SK-MEL-5 (cell line): ENCODE data around the gene KLC3. TPM values are rescaled to one million over a fixed set of nuclear protein-coding genes. Genes with fewer than 3 reads are reported as not detected.

Experiments used
- DNase-seq: peaks from one replicate; pipeline ENCODE4 v3.0.0-alpha.2; 2016; ENCODE audit warnings: low read depth, low spot score
- in situ Hi-C: cut with HindIII; loops from 2 replicates; pipeline ENCODE4 v1.10.0; 2016; ENCODE audit warnings: low sequenced_read_pairs, high pct_unique_total_duplicates, low pct_unique_long_range_greater_than_20kb
- total RNA-seq: library from RNA; depleted of rRNA; stranded (reverse); fragments of >200 nt; shearing (Covaris generic); gene quantifications from 2 replicates; pipeline ENCODE4 v1.2.3, GENCODE V29; 2014

The KLC3 gene
- total RNA-seq, 1 experiment from 2014 or later: 1.3 TPM

DNA sequence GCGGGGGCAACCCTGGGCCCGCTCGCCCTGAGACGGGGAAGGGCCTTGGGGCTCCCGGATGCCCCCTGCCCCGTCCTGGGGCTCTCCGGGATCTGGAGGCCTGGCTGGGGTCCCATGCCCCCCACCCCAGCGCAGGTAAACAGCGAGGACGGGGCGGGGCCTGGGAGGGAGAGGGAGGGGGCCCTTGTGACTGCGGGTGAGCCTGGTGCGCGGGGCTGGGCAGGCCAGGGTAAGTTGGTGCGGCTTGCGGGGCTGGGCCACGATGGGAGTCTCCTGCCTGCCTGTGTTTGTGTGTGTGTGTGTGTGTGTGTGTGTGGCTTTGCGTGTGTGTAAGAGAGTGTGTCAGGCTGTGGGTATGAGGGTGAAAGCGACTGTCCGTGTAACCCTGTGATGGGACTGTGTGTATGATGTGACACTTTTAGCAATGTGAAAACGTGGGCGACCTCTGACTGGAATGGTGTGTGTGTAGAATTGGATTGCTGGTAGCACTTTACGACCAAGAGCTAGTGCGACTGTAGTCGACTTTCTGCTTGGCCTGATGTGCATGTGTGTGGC lies 426 bp downstream of the KLC3 start:
- DNase-seq: no peak
- in situ Hi-C loops: no loop called here

DNA sequence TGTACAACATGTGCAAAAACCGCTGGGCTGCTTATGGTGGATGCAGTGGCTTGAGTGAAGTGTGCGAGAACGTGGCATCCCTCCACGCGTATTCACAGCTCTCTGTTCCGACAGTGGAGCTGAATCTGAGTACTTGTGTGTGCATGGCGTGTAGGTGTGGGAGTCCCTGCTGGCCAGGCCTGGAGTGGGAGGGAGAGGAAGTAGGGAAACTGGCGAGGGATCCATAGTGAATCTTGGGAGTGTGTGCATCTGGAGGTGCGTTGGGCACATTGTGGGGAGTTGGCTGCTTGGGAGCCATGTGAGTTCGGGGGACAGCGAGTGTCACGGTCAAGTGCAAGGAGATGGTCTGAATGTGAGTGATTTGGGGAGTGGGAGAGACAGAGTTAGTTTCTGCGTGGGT lies 2.4 kb downstream of the KLC3 start:
- no peak for DNase-seq
- in situ Hi-C loops: no loop called here

DNA sequence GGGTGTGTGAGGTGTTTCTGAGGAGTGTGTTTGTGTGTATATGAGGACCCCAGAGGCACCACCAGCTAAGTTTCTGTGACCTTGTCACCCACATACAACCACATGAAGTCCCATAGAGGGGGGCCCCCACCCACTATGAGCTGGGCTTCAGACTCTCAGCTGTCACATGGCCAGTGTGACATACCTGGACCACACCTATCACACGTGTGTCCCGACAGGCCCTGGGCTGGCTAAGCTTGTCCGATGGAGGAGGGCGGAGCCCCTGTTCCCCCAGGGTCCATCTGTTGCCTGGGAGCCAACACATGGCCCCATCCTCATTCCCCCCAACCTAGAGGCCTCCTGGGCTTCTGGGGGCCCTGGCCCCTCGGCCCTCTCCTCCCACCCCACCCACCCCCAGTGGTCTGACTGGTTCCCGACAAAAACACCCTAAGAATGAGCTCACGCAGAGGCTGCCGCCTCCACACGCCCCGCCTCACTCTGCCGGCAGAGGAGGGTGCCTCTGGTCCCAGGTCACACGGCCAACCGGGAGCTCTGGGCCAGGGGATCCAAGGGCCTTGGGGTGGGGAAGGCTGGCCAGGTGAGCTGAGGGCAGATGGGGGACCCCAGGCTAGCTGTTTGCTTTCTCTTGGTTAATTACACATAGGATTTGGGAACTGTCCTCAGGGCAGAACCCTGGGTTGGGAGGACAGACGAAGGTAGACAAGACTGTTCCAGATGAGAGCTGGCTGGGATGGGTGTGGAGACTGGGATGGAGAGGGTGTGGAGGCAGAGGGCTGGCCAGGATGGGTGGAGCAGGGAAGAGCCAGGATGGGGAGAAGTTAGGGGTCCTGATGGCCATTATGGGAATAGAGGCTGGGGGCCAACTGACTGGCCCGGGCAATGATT lies 4.3 kb downstream of the KLC3 start:
- DNase-seq: no peak
- in situ Hi-C loops: no loop called here

DNA sequence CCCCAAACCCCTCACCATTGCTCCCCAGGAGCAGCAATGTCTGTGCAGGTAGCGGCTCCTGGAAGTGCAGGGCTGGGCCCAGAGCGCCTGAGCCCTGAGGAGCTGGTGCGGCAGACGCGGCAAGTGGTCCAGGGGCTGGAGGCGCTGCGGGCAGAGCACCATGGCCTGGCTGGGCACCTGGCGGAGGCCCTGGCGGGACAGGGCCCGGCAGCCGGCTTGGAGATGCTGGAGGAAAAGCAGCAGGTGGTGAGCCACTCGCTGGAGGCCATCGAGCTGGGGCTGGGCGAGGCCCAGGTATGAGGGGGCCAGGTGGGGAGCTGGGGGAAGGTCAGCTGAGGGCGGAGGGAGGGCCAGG lies 4.9 kb downstream of the KLC3 start:
- no peak for DNase-seq
- in situ Hi-C loops: no loop called here

DNA sequence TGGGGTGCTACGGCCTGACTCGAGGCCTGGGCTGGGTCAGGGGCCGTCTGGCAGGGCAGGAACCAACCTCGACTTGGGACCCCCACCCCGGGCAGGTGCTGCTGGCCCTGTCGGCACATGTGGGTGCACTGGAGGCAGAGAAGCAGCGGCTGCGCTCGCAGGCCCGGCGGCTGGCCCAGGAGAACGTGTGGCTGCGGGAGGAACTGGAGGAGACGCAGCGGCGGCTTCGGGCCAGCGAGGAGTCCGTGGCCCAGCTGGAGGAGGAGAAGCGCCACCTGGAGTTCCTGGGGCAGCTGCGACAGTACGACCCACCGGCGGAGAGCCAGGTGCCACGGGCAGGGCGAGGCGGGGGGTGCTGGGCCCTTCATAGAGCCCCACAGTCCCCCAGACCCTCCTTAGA lies 5.9 kb downstream of the KLC3 start:
- no peak for DNase-seq
- in situ Hi-C loops: no loop called here

DNA sequence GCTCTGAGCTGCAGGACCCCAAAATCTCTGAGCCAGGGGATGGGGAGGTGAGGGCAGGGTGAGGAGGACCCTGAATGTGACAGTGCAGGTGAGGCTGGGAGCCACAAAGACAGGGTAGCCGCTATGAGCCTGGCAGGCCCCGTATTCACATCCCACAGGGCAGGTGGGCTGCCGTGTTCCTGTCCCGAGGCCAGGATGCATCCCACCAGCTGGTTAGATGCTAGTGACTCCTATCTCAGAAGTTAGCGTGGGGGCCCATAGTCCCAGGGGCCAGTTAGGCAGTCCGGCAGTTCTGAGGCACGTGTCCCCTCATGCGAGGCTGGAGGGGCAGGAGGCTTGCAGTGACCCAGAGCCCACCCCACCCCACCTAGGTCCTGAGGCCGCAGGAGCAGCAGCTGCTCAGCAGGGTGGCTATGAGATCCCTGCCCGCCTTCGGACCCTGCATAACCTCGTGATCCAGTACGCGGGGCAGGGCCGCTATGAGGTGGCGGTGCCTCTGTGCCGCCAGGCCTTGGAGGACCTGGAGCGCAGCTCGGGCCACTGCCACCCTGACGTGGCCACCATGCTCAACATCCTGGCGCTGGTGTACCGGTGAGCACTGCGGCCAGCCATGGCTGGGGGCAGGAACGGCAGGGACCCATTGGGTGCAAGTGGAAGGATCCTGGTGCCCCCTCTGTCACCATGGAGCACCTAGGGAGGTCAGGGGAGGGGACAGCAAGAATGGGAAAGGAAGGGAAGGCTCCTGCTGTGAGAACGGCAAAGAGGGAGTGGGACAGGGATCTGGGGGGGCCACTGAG lies 7.2 kb downstream of the KLC3 start:
- in situ Hi-C loops: no loop called here
- no peak for DNase-seq

DNA sequence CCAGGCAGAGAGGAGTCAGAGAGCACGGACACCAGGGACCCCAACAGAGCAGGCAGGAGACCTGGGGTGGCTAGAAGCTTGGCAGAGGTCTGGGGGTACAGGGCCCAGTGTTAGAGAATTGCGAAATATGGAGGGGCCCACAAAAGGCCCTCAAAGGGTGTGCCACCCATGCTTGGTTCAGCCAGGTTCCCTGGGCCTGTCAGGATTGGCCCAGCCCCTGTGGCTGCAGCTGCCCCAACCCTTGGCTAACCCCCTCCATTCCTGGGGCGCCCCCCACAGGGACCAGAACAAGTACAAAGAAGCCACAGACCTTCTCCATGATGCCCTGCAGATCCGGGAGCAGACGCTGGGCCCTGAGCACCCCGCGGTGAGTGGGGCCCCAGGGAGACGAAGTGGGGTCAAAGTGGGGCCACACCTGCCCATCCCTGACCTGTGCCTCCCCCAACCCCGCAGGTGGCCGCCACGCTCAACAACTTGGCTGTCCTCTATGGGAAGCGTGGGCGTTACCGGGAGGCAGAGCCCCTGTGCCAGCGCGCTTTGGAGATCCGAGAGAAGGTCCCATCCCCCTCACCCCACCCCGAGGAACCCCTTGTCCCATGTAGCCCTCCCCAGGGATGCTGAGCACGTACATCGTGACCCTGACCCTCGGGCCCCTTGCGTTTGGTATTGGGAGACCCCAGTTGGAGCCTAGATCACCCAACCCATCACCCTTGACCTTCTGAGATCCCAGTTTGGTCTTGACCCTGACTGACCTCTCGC lies 8.0 kb downstream of the KLC3 start:
- in situ Hi-C loops: no loop called here
- DNase-seq: no peak

DNA sequence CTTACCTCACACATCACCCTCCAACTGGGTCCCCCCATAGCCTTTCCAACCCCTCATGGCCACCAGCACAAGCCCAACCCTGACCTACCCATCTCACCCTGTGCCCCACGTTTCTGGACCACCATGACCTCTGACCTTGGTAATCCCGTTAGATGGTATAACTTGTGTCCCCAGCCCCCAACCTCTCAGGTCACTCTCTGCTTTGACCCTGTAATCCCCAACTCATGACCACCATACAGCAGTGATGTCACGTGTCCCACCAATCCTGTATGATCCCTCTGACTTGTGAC lies 8.5 kb downstream of the KLC3 start:
- no peak for DNase-seq
- in situ Hi-C loops: no loop called here

DNA sequence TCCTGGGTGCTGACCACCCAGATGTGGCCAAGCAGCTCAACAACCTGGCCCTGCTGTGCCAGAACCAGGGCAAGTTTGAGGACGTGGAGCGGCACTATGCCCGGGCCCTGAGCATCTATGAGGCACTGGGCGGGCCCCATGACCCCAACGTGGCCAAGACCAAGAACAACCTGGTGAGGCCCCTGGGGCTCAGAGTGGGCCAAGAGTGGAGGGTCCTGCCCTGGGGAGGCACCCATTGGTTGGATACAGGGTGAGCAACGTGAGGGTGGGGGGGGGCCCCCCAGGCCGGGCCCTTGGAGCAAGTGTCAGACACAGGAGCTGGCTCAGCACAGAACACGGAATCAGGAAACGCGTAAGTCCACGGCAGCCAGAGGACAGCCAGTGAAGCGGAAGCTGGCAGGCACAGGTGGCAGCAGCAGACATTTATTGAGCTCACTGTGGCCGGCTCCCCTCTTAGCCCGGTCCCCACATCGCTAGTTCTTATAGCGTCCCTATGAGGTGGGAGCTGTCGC lies 8.9 kb downstream of the KLC3 start:
- DNase-seq: no peak
- in situ Hi-C loops: no loop called here

DNA sequence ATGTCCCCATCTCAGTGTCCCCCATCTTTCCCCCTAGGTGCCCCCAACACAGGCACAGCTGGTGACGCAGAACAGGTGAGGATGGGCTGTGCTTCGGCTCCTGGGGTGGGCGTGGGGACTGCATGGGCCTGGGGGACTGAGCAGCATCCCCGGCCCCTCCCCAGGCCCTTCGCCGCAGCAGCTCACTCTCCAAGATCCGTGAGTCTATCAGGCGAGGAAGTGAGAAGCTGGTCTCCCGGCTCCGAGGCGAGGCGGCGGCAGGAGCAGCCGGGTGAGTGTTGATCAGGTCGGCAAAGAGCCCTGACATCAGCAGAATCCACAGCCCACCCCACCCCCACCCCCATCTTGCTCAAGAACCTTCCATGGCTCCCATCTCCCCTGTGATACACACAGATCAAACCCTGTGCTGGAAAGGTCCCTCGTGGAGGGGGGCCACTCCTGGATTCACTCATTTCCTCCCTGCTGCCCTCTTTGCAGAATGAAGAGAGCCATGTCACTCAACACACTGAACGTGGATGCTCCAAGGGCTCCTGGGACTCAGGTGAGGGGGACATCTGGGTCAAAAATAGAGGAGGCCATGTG lies 10.0 kb downstream of the KLC3 start:
- DNase-seq: no peak
- in situ Hi-C loops: no loop called here

DNA sequence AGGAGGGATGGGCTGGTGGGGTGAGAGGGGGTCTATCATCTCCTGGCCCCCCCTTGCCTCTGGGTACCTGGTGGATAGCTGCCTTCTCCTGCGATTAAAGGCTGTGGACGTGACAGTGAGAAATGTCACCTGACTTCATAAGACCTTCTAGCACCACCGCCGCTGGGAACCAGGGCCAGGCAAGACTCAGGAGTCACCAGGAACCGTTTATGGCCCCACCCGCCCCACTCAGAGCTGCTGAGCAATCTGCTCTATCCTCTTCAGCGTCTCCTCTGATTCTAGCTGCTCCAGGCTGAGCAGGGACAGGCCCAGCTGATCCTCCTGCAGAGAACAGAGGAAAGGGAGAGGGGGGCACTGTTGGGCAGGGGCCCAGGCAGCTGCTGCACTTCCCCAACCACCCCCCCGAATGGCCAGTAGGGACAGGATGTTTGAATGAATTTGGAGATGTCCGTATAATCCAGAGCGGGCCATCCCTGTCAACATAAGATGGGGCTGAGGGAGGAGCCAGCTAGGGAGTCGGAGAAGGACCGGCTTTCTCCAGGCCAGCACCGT lies 10.9 kb downstream of the KLC3 start:
- in situ Hi-C loops: no loop called here
- DNase-seq: no peak

DNA sequence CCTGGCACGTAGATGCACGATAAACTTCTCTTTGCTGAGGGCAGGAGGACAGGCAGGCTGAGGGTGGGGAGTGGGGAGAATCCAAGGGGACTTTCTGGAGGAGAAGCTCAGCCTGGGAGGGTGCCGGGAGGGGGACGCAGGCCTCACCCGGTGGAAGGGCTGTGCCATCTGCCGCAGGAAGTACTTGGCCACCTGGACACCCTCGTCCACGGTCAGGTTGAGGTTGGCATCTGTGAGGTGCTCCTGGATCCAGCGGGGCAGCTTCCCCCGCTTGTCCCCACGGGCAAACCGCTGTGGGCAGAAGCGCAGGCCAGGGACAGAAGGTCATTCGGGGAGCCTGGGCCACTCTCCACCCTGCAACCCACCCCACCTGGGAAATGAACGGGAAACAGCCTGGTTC lies 11.5 kb downstream of the KLC3 start:
- in situ Hi-C loops: no loop called here
- DNase-seq: no peak

DNA sequence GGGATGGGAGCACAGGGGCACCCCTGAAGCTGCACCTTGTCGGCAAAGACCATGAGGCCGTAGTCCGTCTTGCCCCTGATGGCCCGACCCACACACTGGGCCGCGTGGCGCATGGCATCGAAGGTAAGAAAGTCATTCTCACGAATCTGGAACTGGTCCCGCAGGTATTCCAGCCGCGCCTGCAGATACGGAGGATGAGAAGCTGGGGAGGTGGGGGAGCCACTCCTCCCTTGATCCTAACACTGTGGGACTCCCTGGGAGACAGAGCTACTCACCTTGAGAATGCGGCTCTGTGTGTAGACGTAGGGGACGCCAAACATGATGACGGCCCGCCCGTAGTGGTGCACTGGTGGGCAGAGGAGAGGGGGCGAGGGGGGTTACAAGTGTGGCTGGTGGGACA lies 11.9 kb downstream of the KLC3 start:
- DNase-seq: no peak
- in situ Hi-C loops: no loop called here

DNA sequence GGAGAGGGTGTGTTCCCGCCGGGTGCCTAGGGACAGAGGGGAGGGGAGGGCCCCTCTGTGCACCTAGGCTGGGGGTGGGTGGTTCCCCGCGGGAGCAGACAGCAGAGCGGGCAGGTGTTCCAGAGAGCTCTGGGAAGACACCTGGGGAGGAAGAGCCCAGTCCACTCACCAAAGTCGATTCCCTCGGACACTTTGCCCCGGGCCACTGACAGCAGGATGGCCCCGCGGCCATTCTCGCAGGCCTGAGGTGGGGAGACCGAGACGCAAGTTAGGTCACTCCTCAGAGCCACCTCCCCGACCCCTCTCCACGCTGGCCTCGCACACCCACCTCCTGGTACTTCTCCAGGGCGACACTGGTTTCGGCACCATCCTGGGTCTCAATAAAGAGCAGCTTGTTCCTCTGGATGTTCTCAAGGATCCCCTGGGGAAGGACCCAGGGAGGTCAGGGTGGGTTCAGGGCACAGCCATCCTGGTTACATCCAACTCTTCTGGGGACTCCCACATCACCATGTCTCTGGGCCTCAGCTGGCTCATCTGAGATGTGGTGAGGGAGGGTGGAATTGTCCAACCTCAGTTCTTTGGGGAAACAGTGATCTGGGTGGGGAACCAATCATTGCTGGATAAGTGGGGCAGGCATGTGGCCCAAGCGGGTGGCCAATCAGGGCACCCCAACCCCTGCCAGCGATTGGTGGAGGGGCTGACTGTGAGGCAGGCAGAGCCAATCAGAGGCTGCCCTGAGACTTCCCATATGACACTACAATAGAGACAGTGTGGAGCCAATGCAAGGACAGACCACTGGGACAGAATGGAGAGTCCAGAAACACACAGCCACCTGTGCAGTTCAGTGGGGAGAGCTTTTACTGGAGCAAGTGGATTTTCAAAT lies 12.6 kb downstream of the KLC3 start:
- DNase-seq: peak; percentile 37
- in situ Hi-C loops: no loop called here

DNA sequence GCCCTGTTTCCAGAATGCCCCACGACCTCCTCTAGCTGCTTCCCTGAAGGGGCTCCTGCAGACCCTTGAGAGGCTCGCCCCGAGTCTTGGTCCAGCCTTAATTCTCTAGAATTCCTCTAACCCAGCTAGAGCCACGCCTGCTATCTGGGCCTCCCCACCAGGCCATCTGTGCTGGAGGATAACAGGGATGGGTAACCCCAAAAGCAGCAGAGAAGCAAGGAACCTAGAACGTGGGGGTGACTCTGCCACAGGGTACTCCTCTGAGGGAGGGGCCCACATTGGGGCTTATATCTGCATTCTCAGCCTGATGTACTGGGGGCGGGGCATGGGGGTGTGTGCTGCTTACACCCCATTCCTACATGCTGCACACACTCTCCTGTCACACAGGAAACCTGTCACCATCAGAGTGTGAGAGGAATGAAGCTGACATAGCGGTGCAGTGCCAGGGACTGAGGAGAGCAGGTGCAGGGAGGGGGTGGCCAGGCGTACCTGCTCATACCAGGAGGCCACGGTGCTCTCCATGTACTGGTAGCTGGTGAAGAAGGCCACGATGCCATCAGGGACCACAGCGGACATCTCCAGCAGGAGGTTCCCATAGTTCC lies 13.8 kb downstream of the KLC3 start:
- in situ Hi-C loops: no loop called here

DNA sequence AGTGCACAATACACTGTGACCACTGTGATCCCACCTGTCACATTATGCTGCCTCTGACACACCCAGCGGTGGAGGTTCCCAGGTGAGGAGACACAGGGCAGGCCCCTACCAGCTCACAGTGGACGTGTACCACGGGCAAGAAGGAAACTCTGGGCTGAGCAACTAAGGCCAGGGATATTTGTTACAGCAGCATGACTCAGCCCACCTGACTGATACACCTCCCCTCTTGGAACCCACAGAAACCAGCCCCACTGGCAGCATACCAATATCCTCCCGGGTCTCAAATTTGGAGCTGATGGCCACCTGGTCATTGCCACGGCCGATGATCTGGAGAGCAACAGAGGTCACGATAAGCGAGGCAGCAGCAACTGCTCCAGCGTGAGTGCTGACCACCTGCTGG lies 14.9 kb downstream of the KLC3 start:
- in situ Hi-C loops: no loop called here
- no peak for DNase-seq

More for the DNA sequence above, 13.8 kb downstream of the KLC3 start:
- DNase-seq: no peak
